H1 (cell line): ENCODE data around the gene CAMTA1. TPM values are rescaled to one million over a fixed set of nuclear protein-coding genes. Genes with fewer than 3 reads are reported as not detected.

ENCODE experiments used
- CTCF ChIA-PET: fragments of 300-600 bp; sonication (Branson Sonifier 250); formaldehyde crosslinking; loops from one replicate; lab custom pipeline; 2021; ENCODE audit not compliant: partially characterized antibody; lab: Charles Lee
- POLR2A ChIA-PET: fragments of 300-600 bp; sonication (Branson Sonifier 250); formaldehyde crosslinking; loops from one replicate; lab custom pipeline; 2021; ENCODE audit warnings: inconsistent platforms; ENCODE audit not compliant: partially characterized antibody; lab: Charles Lee
- DNase-seq, 2 experiments: peaks; one replicate each; pipeline versions ENCODE4 v3.0.0 to v3.0.0-alpha.2; 2010 to 2022; ENCODE audit warnings: low spot score in 2 of 2, low read depth in 1 of 2, mixed read lengths in 1 of 2
- FAIRE-seq: peaks from 2 replicates; lab custom pipeline; 2011; peaks lifted over from hg19 to GRCh38; lab: Jason Lieb, UNC
- H2AFZ ChIP-seq: 2 replicates; pipeline ENCODE4 v1.8.1; 2012; ENCODE audit warnings: low read length, inconsistent platforms
- H2AK5ac ChIP-seq: 2 replicates; pipeline ENCODE4 v1.6.1; 2013; ENCODE audit warnings: low read depth, low read length
- H2BK120ac ChIP-seq: replicated peaks from 2 replicates; pipeline ENCODE3; 2013; ENCODE audit warnings: low read depth, low read length, inconsistent platforms
- H2BK12ac ChIP-seq: 2 replicates; pipeline ENCODE4 v1.6.1; 2013; ENCODE audit warnings: low read depth, low read length
- H2BK15ac ChIP-seq: 2 replicates; pipeline ENCODE4 v1.6.1; 2013; ENCODE audit warnings: low read length
- H2BK20ac ChIP-seq: 2 replicates; pipeline ENCODE4 v1.6.1; 2013; ENCODE audit warnings: low read length
- H2BK5ac ChIP-seq: 2 replicates; pipeline ENCODE4 v1.6.1; 2013; ENCODE audit warnings: low read depth, low read length
- H3K14ac ChIP-seq: 2 replicates; pipeline ENCODE4 v1.6.1; 2013; ENCODE audit warnings: inconsistent platforms; ENCODE audit not compliant: insufficient read length
- H3K18ac ChIP-seq: 2 replicates; pipeline ENCODE4 v1.6.1; 2013; ENCODE audit warnings: low read length; ENCODE audit errors: extremely low read depth
- H3K23ac ChIP-seq: 2 replicates; pipeline ENCODE4 v1.6.1; 2013; ENCODE audit warnings: inconsistent platforms; ENCODE audit not compliant: insufficient read length
- H3K23me2 ChIP-seq: 2 replicates; pipeline ENCODE4 v1.6.1; 2013; ENCODE audit warnings: low read depth, low read length
- H3K27ac ChIP-seq: 2 replicates; pipeline ENCODE4 v1.6.1; 2011; ENCODE audit warnings: low read depth, low read length, inconsistent platforms
- H3K27me3 ChIP-seq, 4 experiments: replicated peaks in 1 of 4; 1 replicate in 1 of 4; 2 replicates in 3 of 4; pipeline versions ENCODE4 v1.6.1 to v1.8.1; 2011 to 2013; ENCODE audit warnings: low read length in 3 of 4, mild to moderate bottlenecking in 3 of 4, inconsistent platforms in 2 of 4, mixed read lengths in 2 of 4, moderate library complexity in 1 of 4; ENCODE audit not compliant: control insufficient read depth in 3 of 4, insufficient read depth in 3 of 4; ENCODE audit errors: extremely low read depth in 1 of 4
- H3K36me3 ChIP-seq, 4 experiments: 2 replicates each; pipeline versions ENCODE4 v1.6.1 to v1.8.1; 2011 to 2013; ENCODE audit warnings: mild to moderate bottlenecking in 4 of 4, low read length in 3 of 4, moderate library complexity in 2 of 4, control low read depth in 1 of 4, inconsistent platforms in 1 of 4; ENCODE audit not compliant: insufficient read depth in 4 of 4, control insufficient read depth in 2 of 4
- H3K4ac ChIP-seq: replicated peaks from 2 replicates; pipeline ENCODE3; 2013; ENCODE audit warnings: low read length, low read depth, mixed read lengths, inconsistent platforms; ENCODE audit not compliant: insufficient read length
- H3K4me1 ChIP-seq, 4 experiments: replicated peaks in 1 of 4; 1 replicate in 1 of 4; 2 replicates in 3 of 4; pipeline versions ENCODE4 v1.6.1 to v1.8.1; 2011 to 2013; ENCODE audit warnings: low read length in 3 of 4, inconsistent platforms in 2 of 4, mixed read lengths in 1 of 4; ENCODE audit not compliant: insufficient read depth in 4 of 4, control insufficient read depth in 3 of 4
- H3K4me2 ChIP-seq, 2 experiments: 2 replicates each; pipeline versions ENCODE4 v1.6.1 to v1.8.1; 2011 to 2013; ENCODE audit warnings: low read depth in 2 of 2, low read length in 2 of 2, control low read depth in 1 of 2, inconsistent platforms in 1 of 2, mild to moderate bottlenecking in 1 of 2; ENCODE audit not compliant: insufficient read depth in 1 of 2
- H3K4me3 ChIP-seq, 4 experiments: fragments of 200-600, 300-600 bp in 1 of 4; sonication (generic), shearing (Covaris generic), sonication (Bioruptor Twin) in 1 of 4; 2 replicates each; pipeline versions ENCODE4 v1.5.1 to v1.8.1; 2011 to 2016; ENCODE audit warnings: low read length in 4 of 4, low read depth in 3 of 4, control low read depth in 2 of 4, inconsistent platforms in 2 of 4, mild to moderate bottlenecking in 2 of 4, mixed read lengths in 1 of 4, moderate library complexity in 1 of 4; ENCODE audit not compliant: insufficient read depth in 2 of 4; ENCODE audit errors: extremely low read depth in 1 of 4
- H3K56ac ChIP-seq: replicated peaks from 2 replicates; pipeline ENCODE3; 2013; ENCODE audit warnings: low read depth, mild to moderate bottlenecking, mixed read lengths, low read length, inconsistent platforms; ENCODE audit not compliant: insufficient read length
- H3K79me1 ChIP-seq: 2 replicates; pipeline ENCODE4 v1.6.1; 2013; ENCODE audit warnings: low read depth, low read length, control low read depth
- H3K79me2 ChIP-seq, 2 experiments: 2 replicates each; pipeline versions ENCODE4 v1.6.1 to v1.8.1; 2012 to 2013; ENCODE audit warnings: low read length in 2 of 2, mild to moderate bottlenecking in 2 of 2, inconsistent platforms in 1 of 2; ENCODE audit not compliant: insufficient read depth in 2 of 2, control insufficient read depth in 1 of 2
- H3K9ac ChIP-seq, 4 experiments: replicated peaks in 1 of 4; 1 replicate in 1 of 4; 2 replicates in 3 of 4; pipeline versions ENCODE4 v1.6.1 to v1.8.1; 2011 to 2013; ENCODE audit warnings: low read depth in 3 of 4, low read length in 3 of 4, control low read depth in 2 of 4, mild to moderate bottlenecking in 2 of 4, moderate library complexity in 2 of 4, inconsistent platforms in 1 of 4; ENCODE audit errors: extremely low read depth in 1 of 4
- H3K9me3 ChIP-seq, 2 experiments: 2 replicates each; pipeline versions ENCODE4 v1.6.1 to v1.8.1; 2012 to 2013; ENCODE audit warnings: mild to moderate bottlenecking in 2 of 2, moderate library complexity in 2 of 2, control low read depth in 1 of 2, inconsistent platforms in 1 of 2, low read depth in 1 of 2, low read length in 1 of 2, mixed read lengths in 1 of 2; ENCODE audit not compliant: insufficient read depth in 2 of 2
- H4K20me1 ChIP-seq, 2 experiments: replicated peaks in 1 of 2; 2 replicates each; pipeline versions ENCODE3 to v1.8.1; 2011 to 2013; ENCODE audit warnings: inconsistent platforms in 2 of 2, low read length in 2 of 2, mild to moderate bottlenecking in 1 of 2; ENCODE audit not compliant: insufficient read depth in 2 of 2, control insufficient read depth in 1 of 2
- H4K5ac ChIP-seq: 2 replicates; pipeline ENCODE4 v1.6.1; 2013; ENCODE audit warnings: low read length, low read depth, mixed read lengths, inconsistent platforms; ENCODE audit not compliant: insufficient read length
- H4K8ac ChIP-seq: 2 replicates; pipeline ENCODE4 v1.8.0; 2013; ENCODE audit warnings: mild to moderate bottlenecking, moderate library complexity, low read length, inconsistent platforms; ENCODE audit not compliant: insufficient read depth; ENCODE audit errors: extremely low read depth
- H4K91ac ChIP-seq: replicated peaks from 2 replicates; pipeline ENCODE3; 2013; ENCODE audit warnings: low read length, mixed read lengths, inconsistent platforms; ENCODE audit not compliant: insufficient read length
- CEBPB ChIP-seq: IDR thresholded peaks from 2 replicates; pipeline ENCODE4 v1.6.1; 2012; ENCODE audit warnings: low read depth, low read length
- CREB1 ChIP-seq: IDR thresholded peaks from 2 replicates; pipeline ENCODE4 v1.6.1; 2012; ENCODE audit warnings: inconsistent platforms
- FOSL1 ChIP-seq: IDR thresholded peaks from 2 replicates; pipeline ENCODE4 v1.6.1; 2011; ENCODE audit warnings: mild to moderate bottlenecking, low read depth, low read length, moderate library complexity; ENCODE audit not compliant: insufficient read depth
- GTF2F1 ChIP-seq: IDR thresholded peaks from 2 replicates; pipeline ENCODE4 v1.6.1; 2012; ENCODE audit warnings: low read depth, low read length, improper control_type of control experiment, borderline replicate concordance
- JUND ChIP-seq: IDR thresholded peaks from 2 replicates; pipeline ENCODE4 v1.6.1; 2011; ENCODE audit warnings: mild to moderate bottlenecking, improper control_type of control experiment, low read length
- KDM4A ChIP-seq: IDR thresholded peaks from one replicate; pipeline ENCODE4 v1.7.1; 2012; ENCODE audit warnings: low read depth, mild to moderate bottlenecking, moderate library complexity, low read length, inconsistent platforms; ENCODE audit not compliant: severe bottlenecking
- NANOG ChIP-seq: IDR thresholded peaks from 2 replicates; pipeline ENCODE4 v1.6.1; 2011; ENCODE audit warnings: low read length, low read depth, mild to moderate bottlenecking, inconsistent platforms; ENCODE audit not compliant: insufficient read depth, poor library complexity, severe bottlenecking
- POLR2A ChIP-seq, 2 experiments: IDR thresholded peaks; 1 replicate in 1 of 2; 2 replicates in 1 of 2; pipeline ENCODE4 v1.6.1; 2011; ENCODE audit warnings: low read depth in 2 of 2, low read length in 2 of 2, mild to moderate bottlenecking in 2 of 2; ENCODE audit errors: control extremely low read depth in 1 of 2
- SAP30 ChIP-seq: fragments of 300-600 bp; sonication (generic); IDR thresholded peaks from 2 replicates; pipeline ENCODE4 v1.7.1; 2012; ENCODE audit warnings: low read length, moderate library complexity, mild to moderate bottlenecking, inconsistent platforms; ENCODE audit not compliant: insufficient read depth, insufficient replicate concordance
- SP2 ChIP-seq: IDR thresholded peaks from 2 replicates; pipeline ENCODE4 v1.6.1; 2012; ENCODE audit warnings: mild to moderate bottlenecking, low read length, inconsistent platforms
- SRF ChIP-seq: IDR thresholded peaks from 2 replicates; pipeline ENCODE4 v1.6.1; 2011; ENCODE audit warnings: mild to moderate bottlenecking, low read depth, low read length, moderate library complexity
- TCF12 ChIP-seq: IDR thresholded peaks from 2 replicates; pipeline ENCODE4 v1.6.1; 2011; ENCODE audit warnings: low read depth, mild to moderate bottlenecking, low read length
- WGBS, 2 experiments: shearing (Covaris generic) in 1 of 2; methylation state at CpG; one replicate each; pipeline versions ENCODE4 v1.1.6 to v1.1.7; 2013 to 2015; ENCODE audit warnings: low lambda C conversion rate in 2 of 2, mixed read lengths in 2 of 2, inconsistent platforms in 1 of 2, low coverage in 1 of 2, missing lambda C conversion rate in 1 of 2; ENCODE audit not compliant: insufficient replicate concordance in 2 of 2, insufficient coverage in 1 of 2, insufficient read length in 1 of 2; ENCODE audit errors: extremely low coverage in 1 of 2, missing lambda C conversion rate in 1 of 2; 5-methylcytosine and 5-hydroxymethylcytosine counted together
- polyA plus RNA-seq, 7 experiments: library from polyadenylated mRNA; depleted of rRNA in 3 of 7; stranded (reverse) in 5 of 7; unstranded in 2 of 7; fragments of >200 nt in 5 of 7; fragments of 200-250 nt in 2 of 7; gene quantifications; 1 replicate in 5 of 7; 2 replicates in 1 of 7; 4 replicates in 1 of 7; pipeline versions ENCODE4 v1.2.1 to v1.2.3, GENCODE V29; 2011 to 2013; ENCODE audit warnings: missing spikeins in 2 of 7, mixed read lengths in 2 of 7
- total RNA-seq: library from RNA; stranded (reverse); fragmentation: NEBNext Ultra II Directional; extraction: Animal tissue kit (Norgen Biotek cat#: 25700); gene quantifications from 2 replicates; pipeline ENCODE4 v1.2.1, GENCODE V29; 2021
- TF ChIP-seq, protein P1 (sequence below): IDR thresholded peaks from 2 replicates; pipeline ENCODE4 v1.6.1; 2011; ENCODE audit warnings: low read depth, mild to moderate bottlenecking, low read length; ENCODE audit not compliant: insufficient read depth

CAMTA1 gene
- total and polyA plus RNA-seq, 2 of the 8 experiments (the other 6 are each of a cell fraction or from before 2014, with no cell fraction given): 65.0 to 119 TPM

DNA sequence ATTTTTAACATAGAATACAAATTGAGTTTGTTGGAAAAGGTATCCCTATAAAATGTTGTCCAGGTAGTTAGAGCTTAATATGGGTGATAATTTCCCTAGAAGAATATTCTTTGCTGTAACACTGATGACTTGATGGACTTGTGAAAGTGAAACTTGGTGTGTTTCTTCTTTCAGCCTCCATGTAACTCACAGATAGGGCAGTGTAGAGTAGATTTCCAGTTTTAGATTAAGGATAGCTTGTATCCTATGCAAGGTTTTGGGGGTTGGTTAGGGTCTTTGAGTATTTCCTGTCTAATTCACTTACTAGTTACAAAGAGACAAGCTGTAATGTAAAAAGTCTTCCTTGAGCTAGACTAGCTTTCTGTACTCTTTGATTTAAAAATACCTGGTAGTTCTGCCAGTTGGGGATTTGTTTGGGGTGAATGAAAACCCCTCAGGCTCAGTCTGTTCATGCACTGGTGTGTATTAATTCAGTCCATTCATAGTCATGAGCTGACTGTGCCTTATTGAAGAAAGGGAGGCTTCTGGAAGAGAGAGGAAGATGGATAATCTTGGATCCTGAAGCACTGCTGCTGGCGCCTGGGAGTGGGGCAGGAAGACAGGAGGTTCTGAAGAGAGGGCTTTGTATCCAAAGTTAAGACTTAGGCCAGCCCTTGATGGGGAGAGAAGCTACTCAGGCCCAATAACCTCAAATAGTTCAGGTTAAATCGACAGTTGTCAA lies 83.6 kb downstream of the CAMTA1 start:
- Histone ChIP-seq H3K79me2 (peaks cover 0 to 56% of the 10 kb centered on the region in 2 experiments; a peak in 3 of 4 replicates), H3K79me1 (no peaks in the 10 kb centered on the region; the same call in 1 of the 2 replicates), H3K18ac (no peak overlapping the region), H2AK5ac (no peak overlapping the region), H3K4me1 (peaks cover 2 to 18% (median 14%) of the 10 kb centered on the region in 4 experiments; a peak in 6 of 7 replicates), H3K4me3 (no peak overlapping the region), H3K27ac (no peak overlapping the region), H3K14ac (no peak overlapping the region), H2BK15ac (no peak overlapping the region), H4K91ac (no peak overlapping the region), H4K20me1 (peaks cover 2 to 4% of the 10 kb centered on the region in 2 experiments), H4K8ac (no peak overlapping the region), H4K5ac (no peak overlapping the region), H3K9me3 (no peaks in the 10 kb centered on the region), H3K36me3 (no peaks in the 10 kb centered on the region; a peak in 2 of 8 replicates), H3K23me2 (peaks cover 2% of the 10 kb centered on the region; the same call in 1 of the 2 replicates), H3K56ac (no peak overlapping the region), H3K27me3 (no peaks in the 10 kb centered on the region), H2BK120ac (no peak overlapping the region), H2BK20ac (no peak overlapping the region), H2BK12ac (no peak overlapping the region), H2BK5ac (no peak overlapping the region), H3K4me2 (no peak overlapping the region; a peak in 1 of 4 replicates), H2AFZ (no peak overlapping the region), H3K23ac (no peak overlapping the region), H3K4ac (no peak overlapping the region), H3K9ac (no peak overlapping the region)
- FAIRE-seq: no peak
- no peak for DNase-seq
- WGBS, 2 experiments: 82% methylated on average over 2 of the region's 2 CpGs; no CpG with 5 or more reads in 1 of the 2 experiments
- POLR2A ChIA-PET: interaction anchor here (0.7 to 2.4 kb wide), 3 partner anchors 13 to 84 kb away, joined by 3 to 8 read pairs (median 3); partner anchors contain the start of gene CAMTA1
- CTCF ChIA-PET: interaction anchor here (1.0 to 3.8 kb wide), 11 partner anchors 12 to 330 kb away, joined by 3 to 24 read pairs (median 3); no protein-coding TSS in a partner anchor
- TF ChIP-seq, protein P1, sequence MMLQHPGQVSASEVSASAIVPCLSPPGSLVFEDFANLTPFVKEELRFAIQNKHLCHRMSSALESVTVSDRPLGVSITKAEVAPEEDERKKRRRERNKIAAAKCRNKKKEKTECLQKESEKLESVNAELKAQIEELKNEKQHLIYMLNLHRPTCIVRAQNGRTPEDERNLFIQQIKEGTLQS: no peak
- no peak for TF ChIP-seq SRF
- no peak for TF ChIP-seq SP2
- no peak for TF ChIP-seq JUND
- no peak for TF ChIP-seq GTF2F1
- no peak for TF ChIP-seq POLR2A (IDR thresholded peaks at IDR 0.05; ENCODE audit: control extremely low read depth in 1 of 2, low read depth in 2 of 2, low read length in 2 of 2)
- no peak for TF ChIP-seq KDM4A
- no peak for TF ChIP-seq CREB1
- no peak for TF ChIP-seq NANOG
- TF ChIP-seq TCF12: no peak
- TF ChIP-seq CEBPB: no peak
- TF ChIP-seq FOSL1: no peak
- TF ChIP-seq SAP30: no peak
